Measurements from ENCODE around the gene COL4A2.

COL4A2 gene

GRCh38 chr13:110533771-110534670, 226.9 kb downstream of the COL4A2 start:
- Histone ChIP-seq H3K36me3 (ENCODE audit: insufficient read depth, low read length) (peaks cover 14% of the 10 kb centered on the region; the same call in 1 of the 2 replicates), H3K4me3 (ENCODE audit: low read length, poor library complexity, severe bottlenecking) (no peak overlapping the region), H3K79me2 (ENCODE audit: insufficient read depth, low read length) (peaks cover 65% of the 10 kb centered on the region; the same call in 1 of the 2 replicates), H3K9me3 (ENCODE audit: insufficient read depth, low read depth, low read length) (no peaks in the 10 kb centered on the region), H3K9me2 (replicated peaks; ENCODE audit: low read depth, low read length) (no peaks in the 10 kb centered on the region), H3K4me2 (ENCODE audit: low read depth, low read length, poor library complexity, severe bottlenecking) (no peak overlapping the region), H4K20me1 (ENCODE audit: insufficient read depth, low read length, poor library complexity, severe bottlenecking) (no peaks in the 10 kb centered on the region), H3K9ac (ENCODE audit: low read depth, low read length, poor library complexity, severe bottlenecking) (no peak overlapping the region), H3K4me1 (ENCODE audit: insufficient read depth, low read length, poor library complexity, severe bottlenecking) (peaks cover 10% of the 10 kb centered on the region), H3F3A (ENCODE audit: low read depth) (no peaks in the 10 kb centered on the region), H3K27me3 (ENCODE audit: insufficient read depth, low read length, poor library complexity, severe bottlenecking) (no peaks in the 10 kb centered on the region), H2AFZ (ENCODE audit: low read length) (no peak overlapping the region)
- TF ChIP-seq EZH2phosphoT487 (IDR thresholded peaks at IDR 0.05; ENCODE audit: borderline replicate concordance) = no peak
- TF ChIP-seq, protein P1, sequence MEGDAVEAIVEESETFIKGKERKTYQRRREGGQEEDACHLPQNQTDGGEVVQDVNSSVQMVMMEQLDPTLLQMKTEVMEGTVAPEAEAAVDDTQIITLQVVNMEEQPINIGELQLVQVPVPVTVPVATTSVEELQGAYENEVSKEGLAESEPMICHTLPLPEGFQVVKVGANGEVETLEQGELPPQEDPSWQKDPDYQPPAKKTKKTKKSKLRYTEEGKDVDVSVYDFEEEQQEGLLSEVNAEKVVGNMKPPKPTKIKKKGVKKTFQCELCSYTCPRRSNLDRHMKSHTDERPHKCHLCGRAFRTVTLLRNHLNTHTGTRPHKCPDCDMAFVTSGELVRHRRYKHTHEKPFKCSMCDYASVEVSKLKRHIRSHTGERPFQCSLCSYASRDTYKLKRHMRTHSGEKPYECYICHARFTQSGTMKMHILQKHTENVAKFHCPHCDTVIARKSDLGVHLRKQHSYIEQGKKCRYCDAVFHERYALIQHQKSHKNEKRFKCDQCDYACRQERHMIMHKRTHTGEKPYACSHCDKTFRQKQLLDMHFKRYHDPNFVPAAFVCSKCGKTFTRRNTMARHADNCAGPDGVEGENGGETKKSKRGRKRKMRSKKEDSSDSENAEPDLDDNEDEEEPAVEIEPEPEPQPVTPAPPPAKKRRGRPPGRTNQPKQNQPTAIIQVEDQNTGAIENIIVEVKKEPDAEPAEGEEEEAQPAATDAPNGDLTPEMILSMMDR (conservative IDR thresholded peaks at IDR 0.05; ENCODE audit: low read length) = no peak

DNA sequence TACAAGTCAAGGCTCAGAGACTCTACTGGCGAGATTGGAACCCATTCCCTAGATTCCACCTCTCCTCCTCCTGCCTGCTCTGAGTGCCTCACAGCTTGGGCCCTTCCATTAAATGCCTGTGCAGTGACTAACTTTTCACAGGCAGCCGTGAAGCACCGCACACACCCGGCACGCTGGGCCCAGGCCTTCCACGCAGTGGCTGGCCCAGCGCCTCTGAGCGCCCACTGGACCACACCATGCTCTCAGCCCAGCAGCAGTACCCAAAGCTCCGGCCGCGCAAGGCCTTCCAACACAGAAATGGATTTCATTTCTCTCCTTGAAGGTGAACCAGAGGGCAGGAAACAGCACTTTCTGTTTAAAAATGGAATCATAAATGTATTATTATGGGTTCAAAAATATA, 228.4 kb downstream of the COL4A2 start:
- Histone ChIP-seq H3K36me3 (ENCODE audit: insufficient read depth, low read length) (peaks cover 14% of the 10 kb centered on the region; the same call in 1 of the 2 replicates), H3F3A (ENCODE audit: low read depth) (no peaks in the 10 kb centered on the region; the same call in 1 of the 2 replicates), H3K79me2 (ENCODE audit: insufficient read depth, low read length) (peaks cover 60% of the 10 kb centered on the region; the same call in 1 of the 2 replicates), H4K20me1 (ENCODE audit: insufficient read depth, low read length, poor library complexity, severe bottlenecking) (no peaks in the 10 kb centered on the region), H2AFZ (ENCODE audit: low read length) (no peak overlapping the region), H3K4me1 (ENCODE audit: insufficient read depth, low read length, poor library complexity, severe bottlenecking) (peaks cover 10% of the 10 kb centered on the region), H3K9ac (ENCODE audit: low read depth, low read length, poor library complexity, severe bottlenecking) (no peak overlapping the region), H3K9me3 (ENCODE audit: insufficient read depth, low read depth, low read length) (no peaks in the 10 kb centered on the region), H3K4me3 (ENCODE audit: low read length, poor library complexity, severe bottlenecking) (no peak overlapping the region), H3K9me2 (replicated peaks; ENCODE audit: low read depth, low read length) (no peaks in the 10 kb centered on the region), H3K4me2 (ENCODE audit: low read depth, low read length, poor library complexity, severe bottlenecking) (no peak overlapping the region), H3K27me3 (ENCODE audit: insufficient read depth, low read length, poor library complexity, severe bottlenecking) (no peaks in the 10 kb centered on the region)
- TF ChIP-seq, protein P1 (conservative IDR thresholded peaks at IDR 0.05; ENCODE audit: low read length) = no peak
- no peak for TF ChIP-seq EZH2phosphoT487 (IDR thresholded peaks at IDR 0.05; ENCODE audit: borderline replicate concordance)

DNA sequence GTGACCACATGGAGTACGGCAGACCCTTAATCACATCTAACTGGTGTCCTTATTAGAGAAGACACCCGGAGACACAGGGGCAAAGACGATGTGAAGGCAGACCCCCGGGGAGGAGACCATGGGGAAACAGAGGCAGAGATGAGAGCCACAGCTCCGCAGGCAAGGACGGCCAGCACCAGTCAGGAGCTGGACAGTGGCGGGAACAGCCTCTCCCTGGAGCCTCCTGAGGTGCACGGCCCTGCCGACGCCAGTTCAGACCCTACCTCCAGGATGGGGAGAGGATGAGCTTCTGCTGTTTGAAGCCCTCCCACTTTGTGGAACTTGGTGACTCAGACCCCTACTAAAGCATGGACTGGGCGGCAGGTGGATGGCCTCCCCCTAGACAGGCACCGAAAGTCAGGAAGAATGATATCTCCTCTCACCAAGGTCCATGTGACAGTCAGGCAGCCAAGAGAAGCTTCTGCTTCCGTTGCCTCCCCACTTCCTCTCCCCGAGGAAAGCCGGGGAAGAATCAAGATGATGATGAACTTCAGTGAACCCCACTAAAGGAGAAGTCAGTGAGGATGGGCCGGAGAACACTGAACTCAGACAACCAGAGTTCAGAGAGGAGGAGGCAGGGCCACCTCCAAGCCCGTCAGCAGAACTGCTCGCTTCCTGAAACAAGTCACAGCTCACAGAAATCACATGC, 229.1 kb downstream of the COL4A2 start:
- Histone ChIP-seq H2AFZ (ENCODE audit: low read length) (no peak overlapping the region), H3K27me3 (ENCODE audit: insufficient read depth, low read length, poor library complexity, severe bottlenecking) (no peaks in the 10 kb centered on the region), H3K9me3 (ENCODE audit: insufficient read depth, low read depth, low read length) (no peaks in the 10 kb centered on the region), H3K9me2 (replicated peaks; ENCODE audit: low read depth, low read length) (no peaks in the 10 kb centered on the region), H3K79me2 (ENCODE audit: insufficient read depth, low read length) (peaks cover 57% of the 10 kb centered on the region; the same call in 1 of the 2 replicates), H3K4me3 (ENCODE audit: low read length, poor library complexity, severe bottlenecking) (no peak overlapping the region), H3K4me1 (ENCODE audit: insufficient read depth, low read length, poor library complexity, severe bottlenecking) (peaks cover 6% of the 10 kb centered on the region), H4K20me1 (ENCODE audit: insufficient read depth, low read length, poor library complexity, severe bottlenecking) (no peaks in the 10 kb centered on the region), H3K9ac (ENCODE audit: low read depth, low read length, poor library complexity, severe bottlenecking) (no peak overlapping the region), H3F3A (ENCODE audit: low read depth) (no peaks in the 10 kb centered on the region; the same call in 1 of the 2 replicates), H3K36me3 (ENCODE audit: insufficient read depth, low read length) (peaks cover 15% of the 10 kb centered on the region; the same call in 1 of the 2 replicates), H3K4me2 (ENCODE audit: low read depth, low read length, poor library complexity, severe bottlenecking) (no peak overlapping the region)
- TF ChIP-seq EZH2phosphoT487 (IDR thresholded peaks at IDR 0.05; ENCODE audit: borderline replicate concordance) = no peak
- TF ChIP-seq, protein P1 (conservative IDR thresholded peaks at IDR 0.05; ENCODE audit: low read length) = no peak
